Naive thymus-derived CD4-positive, alpha-beta T cell (primary cell): ENCODE measurements around the gene ZKSCAN1. TPM values are rescaled to one million over a fixed set of nuclear protein-coding genes. Genes with fewer than 3 reads are reported as not detected.
A peak's percentile ranks its signal among the peaks of the same experiment; 100 is the strongest.

Experiments used
- ATAC-seq: fragments of 150-1000 bp; cut with Tn5 transposase; 2 replicates; pipeline ENCODE4 v1.10.0; 2021; ENCODE audit warnings: mild to moderate bottlenecking, moderate library complexity
- CTCF ChIA-PET: fragments of 350-600 bp; sonication (Branson Sonifier 250); formaldehyde crosslinking; loops from one replicate; lab custom pipeline; 2021; ENCODE audit warnings: antibody characterized with exemption; lab: Charles Lee
- POLR2A ChIA-PET: fragments of 350-600 bp; sonication (Branson Sonifier 250); formaldehyde crosslinking; loops from one replicate; lab custom pipeline; 2021; ENCODE audit warnings: antibody characterized with exemption, inconsistent platforms; lab: Charles Lee
- DNase-seq, 9 donors: peaks; one replicate each; pipeline versions ENCODE4 v3.0.0 to v3.0.0-alpha.2; 2020 to 2022; ENCODE audit warnings: mixed read lengths in 1 of 9
- H3K27ac ChIP-seq: one replicate; pipeline ENCODE4 v1.7.0; 2013; ENCODE audit warnings: mild to moderate bottlenecking, low read depth, low read length, moderate library complexity
- H3K27me3 ChIP-seq, 2 donors: one replicate each; pipeline ENCODE4 v1.7.0; 2013; ENCODE audit warnings: low read length in 2 of 2, mild to moderate bottlenecking in 2 of 2, moderate library complexity in 2 of 2; ENCODE audit not compliant: control insufficient read depth in 2 of 2, insufficient read depth in 2 of 2
- H3K36me3 ChIP-seq, 3 experiments: 1 replicate in 2 of 3; 2 replicates in 1 of 3; pipeline ENCODE4 v1.7.0; 2013; ENCODE audit warnings: low read length in 3 of 3, mild to moderate bottlenecking in 3 of 3, moderate library complexity in 1 of 3; ENCODE audit not compliant: insufficient read depth in 3 of 3, control insufficient read depth in 2 of 3
- H3K4me1 ChIP-seq, 2 donors: one replicate each; pipeline ENCODE4 v1.7.0; 2013; ENCODE audit warnings: low read length in 2 of 2, mild to moderate bottlenecking in 2 of 2, moderate library complexity in 1 of 2; ENCODE audit not compliant: control insufficient read depth in 2 of 2, insufficient read depth in 2 of 2
- H3K4me3 ChIP-seq: 2 replicates; pipeline ENCODE4 v1.7.0; 2013; ENCODE audit warnings: mild to moderate bottlenecking, low read length
- H3K9me3 ChIP-seq, 3 experiments: 1 replicate in 2 of 3; 2 replicates in 1 of 3; pipeline ENCODE4 v1.7.0; 2013; ENCODE audit warnings: low read length in 3 of 3; ENCODE audit not compliant: control insufficient read depth in 2 of 3
- H3K27ac Mint-ChIP-seq, 9 donors: one replicate each; pipeline ENCODE4 v1.8.0; 2020 to 2022; ENCODE audit warnings: mixed read lengths in 9 of 9, mild to moderate bottlenecking in 8 of 9, moderate library complexity in 5 of 9, inconsistent platforms in 2 of 9
- H3K27me3 Mint-ChIP-seq, 5 donors: one replicate each; pipeline ENCODE4 v1.8.0; 2021 to 2022; ENCODE audit warnings: mixed read lengths in 5 of 5, mild to moderate bottlenecking in 1 of 5
- H3K36me3 Mint-ChIP-seq, 5 donors: one replicate each; pipeline ENCODE4 v1.8.0; 2020 to 2022; ENCODE audit warnings: mixed read lengths in 5 of 5, mild to moderate bottlenecking in 3 of 5, inconsistent platforms in 1 of 5
- H3K4me1 Mint-ChIP-seq, 7 donors: one replicate each; pipeline ENCODE4 v1.8.0; 2020 to 2022; ENCODE audit warnings: mixed read lengths in 7 of 7, mild to moderate bottlenecking in 3 of 7, inconsistent platforms in 1 of 7
- H3K4me3 Mint-ChIP-seq, 10 donors: one replicate each; pipeline ENCODE4 v1.8.0; 2020 to 2022; ENCODE audit warnings: mild to moderate bottlenecking in 10 of 10, mixed read lengths in 10 of 10, moderate library complexity in 6 of 10, inconsistent platforms in 2 of 10
- H3K9me3 Mint-ChIP-seq, 11 donors: one replicate each; pipeline ENCODE4 v1.8.0; 2020 to 2022; ENCODE audit warnings: mixed read lengths in 11 of 11, mild to moderate bottlenecking in 4 of 11, inconsistent platforms in 1 of 11, moderate library complexity in 1 of 11
- intact Hi-C, 2 donors: fragments of 100-400 bp; cut with micrococcal nuclease; formaldehyde crosslinking; loops; one replicate each; pipeline ENCODE4 v1.15.1; 2023
- polyA plus RNA-seq, 2 donors: library from polyadenylated mRNA; unstranded; fragments of 300-500 nt; fragmentation: Illumina TruSeq; gene quantifications; one replicate each; pipeline ENCODE4 v1.2.3, GENCODE V29; 2021
- total RNA-seq, 6 experiments: library from RNA in 5 of 6; stranded (reverse) in 5 of 6; gene quantifications; 1 replicate in 5 of 6; 2 replicates in 1 of 6; pipeline ENCODE4 v1.2.3 and lab custom pipeline; 2021 to 2026

ZKSCAN1 gene
- total and polyA plus RNA-seq, 7 experiments from 2014 or later: 47.0 to 103 (median 57.5) TPM

- POLR2A ChIA-PET: no interaction called here
- no peaks in the 10 kb centered on the region for H3K27me3 Mint-ChIP-seq
- CTCF ChIA-PET: interaction anchor here (1.2 kb wide), 1 partner anchor 11 kb away, joined by 3 read pairs; no protein-coding TSS in a partner anchor
- H3K9me3 Mint-ChIP-seq: no peaks in the 10 kb centered on the region
- H3K4me3 Mint-ChIP-seq: no peak overlapping the region
- intact Hi-C loops: no loop called here
- H3K4me3 ChIP-seq: no peak overlapping the region
- H3K36me3 Mint-ChIP-seq: peaks cover 14 to 50% (median 33%) of the 10 kb centered on the region in 5 donors
- H3K27ac Mint-ChIP-seq: no peak overlapping the region
- ATAC-seq (no peak), DNase-seq (no peak)
- no peaks in the 10 kb centered on the region for H3K27me3 ChIP-seq
- peaks cover 0 to 14% (median 8%) of the 10 kb centered on the region in 7 donors for H3K4me1 Mint-ChIP-seq
- H3K36me3 ChIP-seq: peaks cover 6 to 43% (median 14%) of the 10 kb centered on the region in 3 experiments
- no peaks in the 10 kb centered on the region for H3K4me1 ChIP-seq
- no peak overlapping the region for H3K27ac ChIP-seq
- no peaks in the 10 kb centered on the region for H3K9me3 ChIP-seq
Measured at GRCh38 chr7:100035876-100036275, 20.5 kb downstream of the ZKSCAN1 start.

GRCh38 chr7:100038326-100038725 lies 22.9 kb downstream of the ZKSCAN1 start:
- peaks cover 3 to 29% (median 14%) of the 10 kb centered on the region in 3 experiments for H3K36me3 ChIP-seq
- H3K4me1 Mint-ChIP-seq: peaks cover 6 to 24% (median 18%) of the 10 kb centered on the region in 7 donors
- ATAC-seq (no peak), DNase-seq (no peak)
- peaks cover 10 to 34% (median 19%) of the 10 kb centered on the region in 5 donors for H3K36me3 Mint-ChIP-seq
- H3K4me3 Mint-ChIP-seq: no peak overlapping the region
- peaks cover 0 to 6% of the 10 kb centered on the region in 2 donors for H3K4me1 ChIP-seq
- ChIA-PET CTCF (no interaction called here), POLR2A (interaction anchor here (1.4 kb wide), 1 partner anchor 8 kb away, joined by 4 read pairs; no protein-coding TSS in a partner anchor)
- H3K27ac Mint-ChIP-seq: no peak overlapping the region
- H3K27ac ChIP-seq: no peak overlapping the region
- H3K9me3 Mint-ChIP-seq: no peaks in the 10 kb centered on the region
- no peaks in the 10 kb centered on the region for H3K9me3 ChIP-seq
- intact Hi-C loops: no loop called here
- H3K27me3 Mint-ChIP-seq: no peaks in the 10 kb centered on the region
- H3K4me3 ChIP-seq: no peak overlapping the region
- no peaks in the 10 kb centered on the region for H3K27me3 ChIP-seq

DNA sequence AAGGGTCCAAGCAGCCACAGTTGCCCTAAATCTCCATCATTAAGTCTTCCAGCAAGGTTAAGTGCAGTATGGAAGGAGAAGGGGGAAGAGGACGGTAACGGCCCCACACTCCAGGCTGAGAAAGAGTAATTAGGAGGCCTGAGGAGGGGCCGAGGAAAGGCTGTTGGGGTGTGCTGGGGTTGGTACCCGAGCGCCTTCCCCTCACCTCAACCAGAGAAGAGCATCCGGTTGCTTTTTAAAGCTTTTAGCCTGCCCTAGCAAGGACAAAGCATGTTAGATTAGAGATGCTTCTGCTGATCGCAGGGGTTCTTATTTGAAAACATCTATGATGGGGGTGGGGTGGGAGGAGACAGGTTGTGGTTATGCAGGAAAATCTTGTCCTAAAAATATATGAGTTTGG lies 25.2 kb downstream of the ZKSCAN1 start:
- no peaks in the 10 kb centered on the region for H3K9me3 ChIP-seq
- ATAC-seq (no peak), DNase-seq (peak in 1 of 9 donors; percentile 7)
- H3K4me1 Mint-ChIP-seq: peaks cover 9 to 30% (median 18%) of the 10 kb centered on the region in 7 donors
- peak overlapping the region in 7 of 9 donors; percentile 6 to 66 (median 55) for H3K27ac Mint-ChIP-seq
- ChIA-PET POLR2A (interaction anchor here (0.8 to 1.2 kb wide), 2 partner anchors 10 to 23 kb away, joined by 3 to 6 read pairs; no protein-coding TSS in a partner anchor), CTCF (no interaction called here)
- no peaks in the 10 kb centered on the region for H3K27me3 Mint-ChIP-seq
- H3K4me1 ChIP-seq: peaks cover 0 to 6% of the 10 kb centered on the region in 2 donors
- intact Hi-C loops: no loop called here
- peaks cover 0 to 6% (median 0%) of the 10 kb centered on the region in 3 experiments for H3K36me3 ChIP-seq
- no peaks in the 10 kb centered on the region for H3K27me3 ChIP-seq
- no peak overlapping the region for H3K27ac ChIP-seq
- H3K4me3 ChIP-seq: no peak overlapping the region
- H3K9me3 Mint-ChIP-seq: no peaks in the 10 kb centered on the region
- peaks cover 5 to 20% (median 10%) of the 10 kb centered on the region in 5 donors for H3K36me3 Mint-ChIP-seq
- no peak overlapping the region for H3K4me3 Mint-ChIP-seq

GRCh38 chr7:100044718-100045117 lies 29.3 kb downstream of the ZKSCAN1 start:
- no peaks in the 10 kb centered on the region for H3K27me3 ChIP-seq
- peaks cover 0 to 4% (median 0%) of the 10 kb centered on the region in 5 donors for H3K36me3 Mint-ChIP-seq
- H3K27ac ChIP-seq: no peak overlapping the region
- peak overlapping the region in 1 of 9 donors; percentile 42 for H3K27ac Mint-ChIP-seq
- H3K4me3 ChIP-seq: no peak overlapping the region
- peaks cover 0 to 3% (median 0%) of the 10 kb centered on the region in 5 donors for H3K27me3 Mint-ChIP-seq
- CTCF ChIA-PET: no interaction called here
- no peaks in the 10 kb centered on the region for H3K9me3 Mint-ChIP-seq
- peak; percentile 45 for ATAC-seq
- peaks cover 0 to 5% (median 0%) of the 10 kb centered on the region in 3 experiments for H3K36me3 ChIP-seq
- H3K9me3 ChIP-seq: no peaks in the 10 kb centered on the region
- no peak for DNase-seq
- peaks cover 6% of the 10 kb centered on the region in 2 donors for H3K4me1 ChIP-seq
- H3K4me1 Mint-ChIP-seq: peaks cover 9 to 36% (median 26%) of the 10 kb centered on the region in 7 donors
- intact Hi-C loops: no loop called here
- H3K4me3 Mint-ChIP-seq: peak overlapping the region in 3 of 10 donors; percentile 17 to 48 (median 42)
- POLR2A ChIA-PET: interaction anchor here (0.8 kb wide), 1 partner anchor 29 kb away, joined by 4 read pairs; the partner anchor contains the start of gene ZKSCAN1

DNA sequence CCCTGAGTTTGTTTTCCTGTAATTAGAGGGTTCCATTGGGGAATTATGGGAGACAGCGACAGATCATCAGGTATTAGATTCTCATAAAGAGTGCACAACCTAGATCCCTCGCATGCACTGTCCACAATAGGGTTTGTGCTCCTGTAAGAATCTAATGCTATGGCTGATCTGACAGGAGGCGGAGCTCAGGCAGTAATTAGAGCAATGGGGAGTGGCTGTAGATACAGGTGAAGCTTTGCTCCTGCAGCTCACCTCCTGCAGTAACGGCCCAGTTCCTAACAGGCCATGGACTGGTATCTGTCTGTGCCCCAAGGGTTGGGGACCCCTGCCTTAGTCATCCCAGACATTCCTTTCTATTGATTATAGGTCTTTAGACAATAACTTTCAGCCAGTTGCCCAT lies 33.3 kb downstream of the ZKSCAN1 start:
- H3K4me3 Mint-ChIP-seq: peak overlapping the region; percentile 70 to 95 (median 90)
- H3K9me3 ChIP-seq: no peaks in the 10 kb centered on the region
- ChIA-PET POLR2A (interaction anchor here (0.7 to 2.7 kb wide), 7 partner anchors 22 to 130 kb away, joined by 3 to 11 read pairs (median 7); partner anchors contain the start of genes MCM7, TRIM4 and ZKSCAN1), CTCF (interaction anchor here (0.6 to 1.6 kb wide), 4 partner anchors 33 to 119 kb away, joined by 3 to 4 read pairs (median 4); partner anchors contain the start of gene ZKSCAN1)
- DNase-seq (peak in 1 of 9 donors; percentile 2), ATAC-seq (no peak)
- H3K27me3 Mint-ChIP-seq: peaks cover 0 to 3% (median 0%) of the 10 kb centered on the region in 5 donors
- H3K36me3 ChIP-seq: peaks cover 0 to 7% (median 0%) of the 10 kb centered on the region in 3 experiments
- peak overlapping the region; percentile 51 to 98 (median 90) for H3K27ac Mint-ChIP-seq
- H3K27me3 ChIP-seq: no peaks in the 10 kb centered on the region
- H3K9me3 Mint-ChIP-seq: no peaks in the 10 kb centered on the region
- H3K36me3 Mint-ChIP-seq: peaks cover 0 to 2% (median 0%) of the 10 kb centered on the region in 5 donors
- peaks cover 4 to 33% (median 25%) of the 10 kb centered on the region in 7 donors for H3K4me1 Mint-ChIP-seq
- no peak overlapping the region for H3K4me3 ChIP-seq
- peaks cover 0 to 6% of the 10 kb centered on the region in 2 donors for H3K4me1 ChIP-seq
- intact Hi-C loops: loop anchor here (1.0 to 2.0 kb wide), 8 partner anchors 32 to 381 kb away; partner anchors contain the start of genes ZKSCAN1 (in 2 of the 2), ZNF3 (in 2 of the 2), AP4M1 (in 1 of the 2) and MCM7 (in 1 of the 2)
- H3K27ac ChIP-seq: no peak overlapping the region

DNA sequence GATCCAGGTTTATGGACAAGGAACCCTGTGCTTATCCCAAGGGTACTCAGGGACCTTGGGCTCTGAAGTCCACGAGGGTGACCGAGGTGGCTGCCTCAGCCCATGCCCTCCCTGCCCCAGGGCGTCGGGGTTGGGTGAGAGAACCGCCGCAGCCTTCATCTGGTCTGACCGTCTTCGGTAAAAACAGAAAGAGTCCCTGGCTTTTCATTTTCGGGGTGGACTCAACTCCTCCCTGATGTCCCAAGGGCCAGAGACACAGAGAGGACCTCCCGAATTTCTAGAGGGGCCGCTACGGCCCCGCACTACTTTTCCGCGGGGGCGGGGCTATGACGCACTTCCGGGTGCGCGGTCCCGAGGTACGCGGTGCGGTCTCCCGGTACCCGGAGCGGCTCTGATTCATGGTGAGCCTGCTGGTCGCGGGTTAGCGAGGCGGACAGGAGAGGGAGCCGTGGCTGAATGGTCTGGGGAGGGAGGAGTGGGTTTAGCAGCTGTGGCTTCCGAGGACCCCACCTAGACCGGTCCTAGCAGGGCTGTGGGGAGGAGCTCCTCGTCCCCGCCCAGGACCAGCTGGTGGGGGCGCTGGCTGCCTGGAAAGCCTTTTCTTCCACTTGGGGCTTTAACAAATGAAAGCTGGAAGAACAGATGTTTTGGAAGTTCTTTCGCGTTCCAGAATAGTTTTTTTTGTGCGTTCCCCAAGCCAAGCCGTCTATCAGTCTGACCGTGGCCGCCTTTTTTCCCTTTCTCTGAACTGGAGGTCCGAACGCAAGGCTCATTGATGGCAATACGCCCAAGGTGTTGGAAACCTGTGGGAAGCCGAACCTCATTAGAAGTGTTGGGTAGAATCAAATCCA lies 34.3 kb downstream of the ZKSCAN1 start, which contains the start of gene ZSCAN21:
Gene ZSCAN21 (plus strand): TSS at position 334 of the 851 bp plus-strand sequence. CDS start 7,233 bp downstream, outside the sequence.
- POLR2A ChIA-PET: interaction anchor here (0.6 to 2.7 kb wide), 14 partner anchors 9 to 387 kb away, joined by 3 to 11 read pairs (median 5); partner anchors contain the start of genes MCM7, MEPCE, TRIM4 and ZCWPW1
- CTCF ChIA-PET: interaction anchor here (0.7 to 1.6 kb wide), 6 partner anchors 19 to 489 kb away, joined by 3 to 4 read pairs (median 4); partner anchors contain the start of genes AGFG2 and ZKSCAN1

More for the DNA sequence above, 34.3 kb downstream of the ZKSCAN1 start, which contains the start of gene ZSCAN21:
- peaks cover 0 to 3% (median 0%) of the 10 kb centered on the region in 5 donors for H3K27me3 Mint-ChIP-seq
- H3K4me1 ChIP-seq: peaks cover 0 to 6% of the 10 kb centered on the region in 2 donors
- no peaks in the 10 kb centered on the region for H3K9me3 Mint-ChIP-seq
- H3K36me3 Mint-ChIP-seq: no peaks in the 10 kb centered on the region
- no peaks in the 10 kb centered on the region for H3K9me3 ChIP-seq
- peaks cover 4 to 29% (median 25%) of the 10 kb centered on the region in 7 donors for H3K4me1 Mint-ChIP-seq
- DNase-seq (peak; percentile 70 to 89 (median 78)), ATAC-seq (peak; percentile 94)
- peak within 1 kb of the TSS; percentile 95 for H3K27ac ChIP-seq
- H3K4me3 ChIP-seq: peak within 1 kb of the TSS; percentile 92
- intact Hi-C loops: loop anchor here (1.0 to 5.0 kb wide), 9 partner anchors 31 to 380 kb away; partner anchors contain the start of genes TRIM4 (in 2 of the 2), ZKSCAN1 (in 2 of the 2), ZNF3 (in 2 of the 2) and AP4M1 (in 1 of the 2)
- peaks cover 0 to 7% (median 0%) of the 10 kb centered on the region in 3 experiments for H3K36me3 ChIP-seq
- peak within 1 kb of the TSS; percentile 81 to 98 (median 97) for H3K27ac Mint-ChIP-seq
- H3K4me3 Mint-ChIP-seq: peak within 1 kb of the TSS; percentile 86 to 95 (median 92)
- no peaks in the 10 kb centered on the region for H3K27me3 ChIP-seq
